K562 (cell line): Measurements from ENCODE around the gene CCR5AS.

Experiments used
- ATAC-seq: fragments of 200-7000 bp; cut with Tn5 transposase; 3 replicates; pipeline ENCODE4 v1.9.1; 2020; ENCODE audit warnings: moderate library complexity
- BruUV-seq: library from RNA; stranded (reverse); fragments of 400-500 nt; replicated peaks from 2 replicates; lab custom pipeline; 2021; lab: Mats Ljungman, UMichigan
- CTCF ChIA-PET: fragments of 300-600 bp; formaldehyde crosslinking; extraction: SDS; loops from one replicate; lab custom pipeline; 2021; ENCODE audit warnings: low intra/inter-chr PET ratio; lab: Yijun Ruan, JAX
- POLR2A ChIA-PET: fragments of 300-600, 350-650 bp; sonication (Branson Sonifier 250); formaldehyde crosslinking; extraction: SDS; loops from one replicate; lab custom pipeline; 2021; ENCODE audit warnings: antibody characterized with exemption, inconsistent platforms; lab: Yijun Ruan, JAX
- DNase-seq, 4 experiments: peaks; one replicate each; pipeline versions ENCODE4 v3.0.0 to v3.0.0-alpha.2; 2011 to 2018; ENCODE audit warnings: low spot score in 3 of 4, mixed read lengths in 3 of 4; ENCODE audit errors: extremely low read depth in 1 of 4
- FAIRE-seq: peaks from 2 replicates; lab custom pipeline; 2011; peaks lifted over from hg19 to GRCh38; lab: Jason Lieb, UNC
- H2AFZ ChIP-seq: 2 replicates; pipeline ENCODE4 v1.6.0; 2011; ENCODE audit warnings: low read depth, low read length, control low read depth, inconsistent platforms
- H3K27ac ChIP-seq: fragments of 200-600 bp; 3 replicates; pipeline ENCODE4 v1.8.0; 2011; ENCODE audit warnings: low read depth, mild to moderate bottlenecking, control low read depth, inconsistent platforms, low read length, moderate library complexity, mixed read lengths; ENCODE audit errors: extremely low read depth
- H3K27me3 ChIP-seq, 2 experiments: fragments of 300-600 bp in 1 of 2; 2 replicates in 1 of 2; 3 replicates in 1 of 2; pipeline versions ENCODE4 v1.6.0 to v1.8.0; 2011; ENCODE audit warnings: inconsistent platforms in 2 of 2, low read length in 2 of 2, mild to moderate bottlenecking in 1 of 2, mixed read lengths in 1 of 2, moderate library complexity in 1 of 2; ENCODE audit not compliant: control insufficient read depth in 2 of 2, insufficient read depth in 2 of 2
- H3K36me3 ChIP-seq: fragments of 300-600 bp; 3 replicates; pipeline ENCODE4 v1.8.0; 2011; ENCODE audit warnings: mild to moderate bottlenecking, low read length, inconsistent platforms; ENCODE audit not compliant: control insufficient read depth, insufficient read depth
- H3K4me1 ChIP-seq, 2 experiments: fragments of 200-600 bp in 1 of 2; replicated peaks in 1 of 2; 2 replicates in 1 of 2; 3 replicates in 1 of 2; pipeline versions ENCODE4 v1.5.1 to v1.8.0; 2011; ENCODE audit warnings: inconsistent platforms in 2 of 2, low read length in 2 of 2, mild to moderate bottlenecking in 1 of 2, mixed read lengths in 1 of 2, moderate library complexity in 1 of 2; ENCODE audit not compliant: control insufficient read depth in 2 of 2, insufficient read depth in 2 of 2
- H3K4me2 ChIP-seq: 2 replicates; pipeline ENCODE4 v1.6.1; 2011; ENCODE audit warnings: low read length, control low read depth, inconsistent platforms, mixed read lengths; ENCODE audit not compliant: insufficient read depth
- H3K4me3 ChIP-seq: fragments of 200-600 bp; sonication (generic), shearing (Covaris generic); 2 replicates; pipeline ENCODE4 v1.5.1; 2016; ENCODE audit warnings: control low read depth, inconsistent platforms
- H3K79me2 ChIP-seq: fragments of 200-600 bp; 3 replicates; pipeline ENCODE4 v1.8.0; 2011; ENCODE audit warnings: low read length, inconsistent platforms; ENCODE audit not compliant: control insufficient read depth, insufficient read depth
- H3K9ac ChIP-seq, 2 experiments: 2 replicates each; pipeline versions ENCODE4 v1.6.0 to v1.6.1; 2011; ENCODE audit warnings: low read depth in 2 of 2, low read length in 2 of 2, control low read depth in 1 of 2, inconsistent platforms in 1 of 2, mild to moderate bottlenecking in 1 of 2, mixed read lengths in 1 of 2; ENCODE audit not compliant: insufficient read depth in 1 of 2
- H3K9me1 ChIP-seq: one replicate; pipeline ENCODE4 v1.6.0; 2011; ENCODE audit warnings: inconsistent platforms, mild to moderate bottlenecking, low read length, moderate library complexity; ENCODE audit not compliant: control insufficient read depth, insufficient read depth
- H3K9me3 ChIP-seq: replicated peaks from 2 replicates; pipeline ENCODE4 v1.5.1; 2011; ENCODE audit warnings: low read depth, low read length, inconsistent platforms; ENCODE audit not compliant: control insufficient read depth, insufficient read depth
- H4K20me1 ChIP-seq: replicated peaks from 2 replicates; pipeline ENCODE4 v1.6.1; 2011; ENCODE audit warnings: low read length, inconsistent platforms, mixed read lengths; ENCODE audit not compliant: control insufficient read depth, insufficient read depth
- CEBPB ChIP-seq: fragments of 450-650 bp; IDR thresholded peaks from 2 replicates; pipeline ENCODE4 v1.6.1; 2016; ENCODE audit warnings: missing genetic modification characterization, missing compliant biosample characterization
- CEBPG ChIP-seq, 3 experiments: fragments of 200-800 bp in 1 of 3; sonication (Bioruptor generic) in 1 of 3; sonication (generic) in 1 of 3; formaldehyde crosslinking in 1 of 3; IDR thresholded peaks in 2 of 3; conservative IDR thresholded peaks in 1 of 3; 2 replicates each; pipeline versions ENCODE4 v1.6.1 to v1.8.0; 2016 to 2022; ENCODE audit warnings: missing compliant biosample characterization in 2 of 3, missing genetic modification characterization in 2 of 3, mild to moderate bottlenecking in 1 of 3, missing genetic modification reagents in 1 of 3
- ELF1 ChIP-seq: fragments of 200-800 bp; sonication (Bioruptor generic); IDR thresholded peaks from 2 replicates; pipeline ENCODE4 v1.6.1; 2016; ENCODE audit warnings: missing genetic modification characterization, missing compliant biosample characterization
- MTA3 ChIP-seq: fragments of 450-650 bp; formaldehyde crosslinking; IDR thresholded peaks from 2 replicates; pipeline ENCODE4 v1.6.1; 2017; ENCODE audit warnings: mild to moderate bottlenecking, borderline replicate concordance
- THAP7 ChIP-seq: fragments of 250-450 bp; sonication (Bioruptor Pico); IDR thresholded peaks from 2 replicates; pipeline ENCODE4 v1.5.0; 2021
- XRCC3 ChIP-seq: fragments of 450-650 bp; IDR thresholded peaks from 2 replicates; pipeline ENCODE4 v1.6.1; 2017; ENCODE audit warnings: mild to moderate bottlenecking, moderate library complexity
- ZNF695 ChIP-seq: fragments of 450-650 bp; formaldehyde crosslinking; IDR thresholded peaks from 2 replicates; pipeline ENCODE4 v1.4.0; 2020; ENCODE audit warnings: mild to moderate bottlenecking, moderate library complexity
- WGBS: fragments of 100-300 bp; shearing (Covaris generic); methylation state at CpG from one replicate; pipeline ENCODE4 v1.1.6; 2016; ENCODE audit warnings: low coverage, mixed read lengths; ENCODE audit not compliant: insufficient coverage; ENCODE audit errors: missing lambda C conversion rate; 5-methylcytosine and 5-hydroxymethylcytosine counted together
- in situ Hi-C: fragments of 300-500 bp; cut with MboI; formaldehyde crosslinking; loops from 4 replicates; pipeline ENCODE4 v1.15.0; 2018; ENCODE audit warnings: inconsistent platforms, mixed read lengths
- intact Hi-C: fragments of 100-400 bp; cut with micrococcal nuclease; formaldehyde crosslinking; loops from 2 replicates; pipeline ENCODE4 v1.14.2; 2022

The CCR5AS gene

GRCh38 chr3:46419816-46420215, 12.9 kb upstream of the CCR5AS start (continued):
- TF ChIP-seq XRCC3 (no peak), THAP7 (no peak)

DNA sequence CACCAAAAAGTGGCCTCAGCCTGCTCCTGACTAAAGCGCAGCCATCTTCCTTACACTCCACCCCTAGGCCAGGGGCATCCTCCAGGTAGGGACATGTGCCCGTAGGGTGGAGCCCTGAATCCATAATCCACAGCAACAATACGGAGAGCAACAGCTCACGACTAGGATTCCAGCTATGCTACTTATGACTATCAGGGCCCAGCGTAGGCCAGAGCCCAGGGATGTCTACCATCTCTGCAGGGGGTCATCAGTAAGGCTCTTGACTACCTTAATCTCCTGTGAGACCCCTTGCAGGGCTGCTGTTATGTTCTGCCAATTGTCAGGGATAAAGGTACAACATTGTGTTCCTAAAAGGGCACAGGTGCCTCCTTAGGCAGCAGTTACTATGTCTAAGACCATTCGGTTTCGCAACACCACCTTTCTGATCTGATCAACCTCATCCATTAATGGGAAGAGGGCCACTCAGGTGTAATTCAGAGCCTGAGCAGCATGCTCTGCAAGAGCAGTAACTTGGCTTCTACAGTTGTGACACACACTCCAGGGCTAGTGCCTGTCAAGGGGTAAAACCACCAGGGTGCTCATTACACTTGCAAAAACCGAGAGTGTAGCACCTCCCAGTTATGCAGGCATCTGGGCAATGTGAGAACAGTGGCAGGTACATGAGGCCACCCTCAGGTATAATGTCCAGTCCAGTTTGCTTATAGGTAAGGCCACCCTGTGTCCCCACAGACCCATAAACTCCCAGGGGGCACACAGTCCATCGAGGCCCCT, 11.2 kb upstream of the CCR5AS start:
- no peaks in the 10 kb centered on the region for H4K20me1 ChIP-seq
- H3K27ac ChIP-seq: no peak overlapping the region
- DNase-seq: no peak
- no peak overlapping the region for H3K4me3 ChIP-seq
- WGBS: 50% methylated on average over 9 of the region's 9 CpGs
- ATAC-seq: no peak
- H3K9ac ChIP-seq: no peak overlapping the region
- no peaks in the 10 kb centered on the region; the same call in 1 of the 2 replicates for H3K9me3 ChIP-seq
- intact Hi-C loops: no loop called here
- BruUV-seq: no TSS peak
- no peaks in the 10 kb centered on the region for H3K36me3 ChIP-seq
- no peaks in the 10 kb centered on the region for H3K79me2 ChIP-seq
- CTCF ChIA-PET: no interaction called here
- H3K4me2 ChIP-seq: no peak overlapping the region
- H3K9me1 ChIP-seq: no peaks in the 10 kb centered on the region
- no peak for FAIRE-seq
- TF ChIP-seq ZNF695 (CRISPR knock-in tag) (no peak), ELF1 (tag) (no peak), MTA3 (no peak), CEBPB (peak; percentile 84), CEBPG (CRISPR knock-in tag; IDR thresholded peaks at IDR 0.05) (no peak), CEBPG (tag; conservative IDR thresholded peaks at IDR 0.05 in 1 of 2, IDR thresholded peaks at IDR 0.05 in 1 of 2) (0 out of 4 replicates have a peak, but pooled peaks of 1 of the 2 experiments have one; percentile 11)
- TF ChIP-seq, all 486 proteins: peak for 2
- Histone ChIP-seq H3K4me1 (peaks cover 6 to 22% of the 10 kb centered on the region in 2 experiments; a peak in 4 of 5 replicates), H2AFZ (no peak overlapping the region), H3K27me3 (no peaks in the 10 kb centered on the region)
- POLR2A ChIA-PET: interaction anchor here (0.6 to 1.6 kb wide), 2 partner anchors 8 to 10 kb away, joined by 3 to 7 read pairs; partner anchors contain the start of gene CCRL2
- in situ Hi-C loops: loop anchor here (25.0 kb wide), 1 partner anchor 1381 kb away; the partner anchor contains the start of gene CLEC3B
